HUES6 (cell line): Measurements from ENCODE around the gene POLD1.

Experiments used
- H3K27ac ChIP-seq: 2 replicates; pipeline ENCODE4 v1.7.0; 2013; ENCODE audit warnings: low read depth, mild to moderate bottlenecking, low read length, inconsistent platforms
- H3K27me3 ChIP-seq: 2 replicates; pipeline ENCODE4 v1.6.1; 2013; ENCODE audit warnings: low read length; ENCODE audit not compliant: control insufficient read depth, insufficient read depth
- H3K36me3 ChIP-seq: 2 replicates; pipeline ENCODE4 v1.6.1; 2013; ENCODE audit warnings: low read length; ENCODE audit not compliant: control insufficient read depth, insufficient read depth
- H3K4me1 ChIP-seq: 2 replicates; pipeline ENCODE4 v1.6.1; 2013; ENCODE audit warnings: low read length; ENCODE audit not compliant: control insufficient read depth, insufficient read depth
- H3K4me3 ChIP-seq: 2 replicates; pipeline ENCODE4 v1.5.1; 2013; ENCODE audit warnings: low read depth, low read length
- H3K9ac ChIP-seq: one replicate; pipeline ENCODE4 v1.6.1; 2013; ENCODE audit warnings: mild to moderate bottlenecking, low read length
- H3K9me3 ChIP-seq: 2 replicates; pipeline ENCODE4 v1.6.1; 2013; ENCODE audit warnings: low read depth, low read length; ENCODE audit not compliant: control insufficient read depth, insufficient read depth

The POLD1 gene

DNA sequence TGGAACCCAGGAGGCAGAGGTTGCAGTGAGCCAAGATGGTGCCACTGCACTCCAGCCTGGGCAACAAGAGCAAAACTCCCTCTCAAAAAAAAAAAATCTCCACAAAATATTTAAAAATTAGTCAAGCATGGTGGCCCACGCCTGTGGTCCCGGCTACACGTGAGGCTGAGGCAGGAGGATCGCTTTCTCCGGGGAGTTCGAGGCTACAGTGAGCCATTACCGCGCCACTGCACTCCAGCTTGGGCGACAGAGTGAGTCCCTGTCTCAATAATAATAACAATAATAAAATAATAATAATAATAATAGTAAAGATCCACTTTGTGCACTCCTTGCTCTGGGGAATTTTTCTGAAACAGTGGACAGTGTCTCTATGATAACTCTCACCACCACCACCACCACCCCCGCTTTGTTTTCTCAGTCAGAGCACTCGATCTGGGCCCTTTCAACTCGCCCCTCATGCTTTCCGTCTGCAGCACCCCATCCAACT, 27.4 kb upstream of the POLD1 start:
- no peaks in the 10 kb centered on the region for H3K36me3 ChIP-seq
- 0 out of 2 replicates have a peak, but pooled peaks cover 2% of the 10 kb centered on the region for H3K4me1 ChIP-seq
- H3K9ac ChIP-seq = no peak overlapping the region
- H3K4me3 ChIP-seq = no peak overlapping the region
- no peak overlapping the region for H3K27ac ChIP-seq
- H3K27me3 ChIP-seq = no peaks in the 10 kb centered on the region
- no peaks in the 10 kb centered on the region for H3K9me3 ChIP-seq

GRCh38 chr19:50357178-50358100, 26.7 kb upstream of the POLD1 start:
- no peaks in the 10 kb centered on the region; the same call in 1 of the 2 replicates for H3K27me3 ChIP-seq
- no peak overlapping the region for H3K27ac ChIP-seq
- no peak overlapping the region for H3K9ac ChIP-seq
- no peaks in the 10 kb centered on the region for H3K9me3 ChIP-seq
- H3K36me3 ChIP-seq = no peaks in the 10 kb centered on the region
- 0 out of 2 replicates have a peak, but pooled peaks cover 2% of the 10 kb centered on the region for H3K4me1 ChIP-seq
- H3K4me3 ChIP-seq = peak overlapping the region; percentile 24; the same call in 1 of the 2 replicates

- no peaks in the 10 kb centered on the region; the same call in 1 of the 2 replicates for H3K27me3 ChIP-seq
- H3K27ac ChIP-seq = no peak overlapping the region
- peak overlapping the region; percentile 48; the same call in 1 of the 2 replicates for H3K4me3 ChIP-seq
- 0 out of 2 replicates have a peak, but pooled peaks cover 2% of the 10 kb centered on the region for H3K4me1 ChIP-seq
- no peaks in the 10 kb centered on the region for H3K9me3 ChIP-seq
- no peak overlapping the region for H3K9ac ChIP-seq
- H3K36me3 ChIP-seq = no peaks in the 10 kb centered on the region
Measured at GRCh38 chr19:50358483-50359327, 25.4 kb upstream of the POLD1 start.

GRCh38 chr19:50359328-50359818, 24.8 kb upstream of the POLD1 start:
- Histone ChIP-seq H3K27ac (no peak overlapping the region), H3K4me3 (no peak overlapping the region), H3K27me3 (no peaks in the 10 kb centered on the region; the same call in 1 of the 2 replicates), H3K4me1 (0 out of 2 replicates have a peak, but pooled peaks cover 2% of the 10 kb centered on the region), H3K9ac (no peak overlapping the region), H3K9me3 (no peaks in the 10 kb centered on the region), H3K36me3 (no peaks in the 10 kb centered on the region)

DNA sequence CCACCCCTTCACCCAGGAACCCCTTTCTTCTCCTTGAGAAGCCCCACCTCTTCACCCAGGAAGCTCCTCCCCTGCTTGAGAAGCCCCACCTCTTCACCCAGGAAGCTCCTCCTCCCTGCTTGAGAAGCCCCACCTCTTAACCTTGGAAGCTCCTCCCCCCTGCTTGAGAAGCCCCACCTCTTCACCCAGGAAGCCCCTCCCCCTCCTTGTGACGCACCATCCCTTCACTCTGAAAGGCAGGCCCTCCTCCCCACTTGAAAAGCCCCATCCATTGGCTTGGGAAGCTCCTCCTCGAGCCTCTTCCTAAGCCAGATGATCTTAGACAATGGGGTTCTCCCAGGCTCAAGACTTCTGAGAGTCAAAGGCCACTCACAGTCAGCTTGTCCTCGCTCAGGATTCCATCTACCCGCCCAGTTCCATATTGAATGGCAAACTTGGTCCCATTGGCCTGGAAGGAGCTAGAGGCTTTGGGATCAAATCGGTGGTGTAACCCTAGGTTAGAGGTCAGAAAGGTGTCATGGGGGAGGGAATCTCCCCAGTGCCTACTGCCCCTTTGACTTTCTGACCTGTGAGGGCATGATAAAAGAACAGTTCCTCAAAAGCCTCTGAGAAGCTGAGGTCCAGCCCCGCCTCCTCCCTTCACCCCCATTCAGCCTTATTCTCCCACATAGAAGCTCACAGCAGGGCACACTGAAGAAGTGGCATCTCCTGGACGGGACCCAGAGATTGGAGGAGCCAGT, 22.7 kb upstream of the POLD1 start:
- H3K4me1 ChIP-seq = 0 out of 2 replicates have a peak, but pooled peaks cover 2% of the 10 kb centered on the region
- H3K27ac ChIP-seq = no peak overlapping the region

GRCh38 chr19:50362030-50362412, 22.1 kb upstream of the POLD1 start:
- Histone ChIP-seq H3K27ac (no peak overlapping the region), H3K4me3 (no peak overlapping the region), H3K9me3 (no peaks in the 10 kb centered on the region), H3K36me3 (no peaks in the 10 kb centered on the region), H3K4me1 (0 out of 2 replicates have a peak, but pooled peaks cover 2% of the 10 kb centered on the region), H3K27me3 (no peaks in the 10 kb centered on the region; the same call in 1 of the 2 replicates), H3K9ac (no peak overlapping the region)

More for the DNA sequence above, 22.7 kb upstream of the POLD1 start:
- no peaks in the 10 kb centered on the region for H3K9me3 ChIP-seq
- H3K36me3 ChIP-seq = no peaks in the 10 kb centered on the region
- H3K9ac ChIP-seq = no peak overlapping the region
- no peaks in the 10 kb centered on the region; the same call in 1 of the 2 replicates for H3K27me3 ChIP-seq
- no peak overlapping the region for H3K4me3 ChIP-seq

GRCh38 chr19:50362656-50363424, 21.3 kb upstream of the POLD1 start:
- Histone ChIP-seq H3K9ac (no peak overlapping the region), H3K9me3 (no peaks in the 10 kb centered on the region), H3K27ac (no peak overlapping the region), H3K4me3 (no peak overlapping the region), H3K27me3 (no peaks in the 10 kb centered on the region; the same call in 1 of the 2 replicates), H3K4me1 (0 out of 2 replicates have a peak, but pooled peaks cover 2% of the 10 kb centered on the region), H3K36me3 (no peaks in the 10 kb centered on the region)

DNA sequence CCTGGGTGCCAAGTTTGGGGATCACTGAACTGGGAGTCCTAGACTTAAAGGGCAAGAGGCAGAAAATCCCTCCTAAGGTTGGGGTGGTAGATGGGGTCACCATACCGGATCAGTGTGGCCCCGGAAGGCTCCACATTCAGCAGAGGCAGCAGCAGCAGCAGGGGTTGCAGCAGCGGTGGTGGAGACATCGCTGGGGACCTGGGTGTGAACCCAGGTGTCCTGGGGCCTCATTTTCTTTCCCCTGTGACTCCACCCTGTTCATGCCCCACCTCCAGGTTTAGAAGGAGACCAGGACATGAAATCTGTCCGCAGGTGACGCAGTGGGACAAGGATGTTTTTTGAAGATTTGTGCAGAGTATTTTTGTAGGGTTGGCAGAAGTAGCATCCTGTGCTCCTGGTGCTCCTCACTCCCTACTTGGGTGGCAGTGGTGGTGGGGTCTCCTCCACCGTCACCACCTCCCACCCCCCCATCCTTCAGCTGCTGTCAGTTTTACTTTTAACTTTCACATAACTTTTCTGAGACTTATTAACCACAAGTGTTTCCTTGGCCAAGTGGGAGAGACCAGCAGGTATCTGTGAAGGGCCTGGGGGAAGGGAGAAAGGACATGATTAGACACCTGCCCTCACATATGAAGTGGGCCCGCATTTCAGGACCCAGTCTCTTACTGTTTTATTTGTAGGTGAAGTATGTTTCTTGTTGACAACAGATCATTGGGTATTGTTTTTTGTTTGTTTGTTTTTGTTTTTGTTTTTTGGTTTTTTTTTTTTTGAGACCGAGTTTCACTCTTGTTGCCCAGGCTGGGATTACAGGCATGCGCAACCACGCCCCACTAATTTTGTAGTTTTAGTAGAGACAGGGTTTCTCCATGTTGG, 18.5 kb upstream of the POLD1 start, which contains the start of gene NAPSA:
NAPSA (minus strand) TSS at position 206 of the 873 bp plus-strand sequence; CDS start at position 188, 18 bp downstream.
- no peak within 1 kb of the TSS for H3K9ac ChIP-seq
- H3K27me3 ChIP-seq = no peaks in the 10 kb centered on the region; the same call in 1 of the 2 replicates
- H3K36me3 ChIP-seq = no peaks in the 10 kb centered on the region
- H3K4me1 ChIP-seq = 0 out of 2 replicates have a peak, but pooled peaks cover 2% of the 10 kb centered on the region
- H3K9me3 ChIP-seq = no peaks in the 10 kb centered on the region
- no peak within 1 kb of the TSS for H3K4me3 ChIP-seq
- no peak within 1 kb of the TSS for H3K27ac ChIP-seq
